Fibroblast of skin of left quadriceps (primary cell): ENCODE data around the gene CELF4.

Experiments
- DNase-seq, 2 experiments: peaks; one replicate each; pipeline ENCODE4 v3.0.0-alpha.2; 2013; ENCODE audit warnings: low read depth in 2 of 2

CELF4 gene

DNA sequence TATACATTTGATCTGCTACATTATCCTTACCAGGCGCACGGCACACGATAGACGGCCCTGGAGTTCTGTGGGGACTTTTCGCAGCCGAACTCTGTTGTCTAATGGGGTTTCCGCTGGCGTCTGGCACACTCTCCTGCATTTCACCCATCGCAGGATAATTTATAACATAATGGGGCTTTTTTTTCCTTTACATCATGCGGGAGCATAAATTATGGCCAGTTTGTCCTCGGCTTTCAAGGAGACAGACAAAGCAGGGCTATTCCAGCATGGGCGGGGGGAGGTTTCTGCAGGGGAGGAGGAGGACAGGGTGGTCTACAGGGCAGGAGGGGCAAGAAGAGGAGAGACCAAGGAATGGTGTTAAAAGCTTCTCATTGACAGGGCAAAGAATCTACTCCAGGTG is 279.8 kb downstream of the CELF4 start:
- DNase-seq, result no peak

DNA sequence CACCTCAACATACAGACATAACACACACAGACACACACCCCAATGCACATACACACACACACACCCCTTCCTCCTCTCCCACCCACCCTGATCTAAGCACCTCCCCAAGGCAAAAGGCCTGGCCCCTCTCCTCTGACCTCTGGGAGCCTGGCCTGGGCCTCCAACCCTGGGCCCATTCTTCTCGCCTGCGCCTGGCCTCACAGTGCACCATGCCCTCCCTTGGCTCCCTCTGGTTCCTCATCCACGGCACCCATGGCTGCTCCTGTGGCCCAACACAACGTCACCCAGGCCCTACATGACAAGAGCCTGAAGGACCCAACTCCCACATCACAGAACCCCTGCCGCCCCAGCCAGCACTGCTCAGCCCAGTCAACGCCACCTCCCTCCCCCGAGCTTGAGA is 281.3 kb downstream of the CELF4 start:
- DNase-seq, result no peak

DNA sequence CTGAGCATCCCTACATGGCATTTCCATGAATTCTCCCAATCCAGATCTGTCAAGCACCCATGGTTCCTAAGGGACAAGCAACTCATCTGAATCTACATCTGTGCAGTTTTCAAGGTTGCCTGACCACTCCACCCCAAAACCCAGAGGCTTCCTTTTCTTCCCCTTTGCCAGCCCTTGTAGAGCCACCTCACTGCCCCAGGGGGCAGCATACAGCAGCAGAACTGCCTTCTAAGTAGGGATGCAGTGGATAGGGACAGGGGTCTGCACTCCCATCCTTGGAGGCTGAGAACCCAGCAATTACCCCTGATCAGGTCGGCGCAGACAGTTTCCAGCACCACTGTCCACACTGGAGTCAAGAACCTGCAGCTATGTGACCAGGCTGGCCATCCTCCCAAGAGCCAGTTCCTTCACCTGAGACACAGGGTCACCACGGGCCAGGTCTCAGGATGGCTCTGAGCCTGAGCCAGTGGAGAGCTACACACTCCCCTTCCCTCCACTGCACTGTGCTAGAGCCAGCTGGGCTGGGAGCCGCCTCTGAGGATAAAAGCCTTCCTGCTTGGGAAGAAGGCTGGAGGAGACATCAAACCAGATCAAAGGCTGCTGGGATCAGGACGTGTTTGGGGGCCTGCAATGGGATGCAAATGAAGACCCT is 283.1 kb downstream of the CELF4 start:
- no peak for DNase-seq

DNA sequence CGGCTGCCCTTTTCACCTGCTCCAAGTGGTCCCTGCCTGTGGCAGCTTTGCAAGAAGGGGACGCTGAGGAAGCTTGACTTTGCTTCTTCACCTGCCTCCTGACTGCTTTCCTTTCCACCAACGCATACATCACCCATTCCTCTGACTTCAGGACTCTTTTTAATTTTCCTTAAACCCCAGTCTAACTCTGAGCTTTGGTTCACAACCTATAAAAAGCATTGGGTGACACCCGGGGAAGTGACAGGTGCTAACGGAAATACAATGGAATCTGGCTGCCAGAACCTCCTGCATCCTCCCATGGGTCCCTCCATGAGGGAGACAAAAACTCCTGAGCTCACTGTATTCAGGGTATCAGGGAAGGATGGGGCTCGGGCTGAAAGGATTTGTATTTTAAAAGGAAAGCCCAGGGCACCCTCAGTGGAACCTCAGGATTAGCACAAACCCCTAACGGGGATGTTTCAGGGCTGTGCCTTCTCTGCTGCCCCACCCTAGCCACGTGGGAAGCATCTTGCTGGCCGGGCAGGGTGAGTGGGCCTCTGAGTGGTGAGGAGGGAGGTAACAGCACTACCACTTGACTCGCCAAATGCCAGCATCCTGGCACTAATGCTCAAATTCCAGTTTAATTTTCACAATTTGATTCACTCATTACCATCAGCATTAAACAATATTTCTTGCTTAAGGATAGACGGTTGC is 284.8 kb downstream of the CELF4 start:
- no peak for DNase-seq

DNA sequence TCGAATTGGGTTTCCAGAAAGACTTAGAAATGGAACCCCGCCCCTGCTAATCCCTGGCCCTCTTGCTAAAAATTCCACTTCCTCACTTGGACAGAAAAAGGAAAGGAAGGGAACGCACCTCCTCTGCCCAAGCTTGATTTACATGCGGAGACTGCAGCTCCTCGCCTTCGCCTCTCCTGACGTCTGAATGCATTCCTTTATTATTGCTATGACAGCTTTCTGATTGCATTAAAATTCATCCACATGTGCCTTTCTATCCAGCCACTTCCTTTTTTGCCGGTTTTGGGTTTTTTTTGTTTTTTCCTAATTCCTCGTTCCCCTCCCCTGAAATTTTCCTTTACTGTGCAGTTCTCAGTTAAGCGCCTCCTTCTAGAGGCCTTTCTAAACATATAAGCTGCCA is 287.8 kb downstream of the CELF4 start:
- DNase-seq, result no peak

DNA sequence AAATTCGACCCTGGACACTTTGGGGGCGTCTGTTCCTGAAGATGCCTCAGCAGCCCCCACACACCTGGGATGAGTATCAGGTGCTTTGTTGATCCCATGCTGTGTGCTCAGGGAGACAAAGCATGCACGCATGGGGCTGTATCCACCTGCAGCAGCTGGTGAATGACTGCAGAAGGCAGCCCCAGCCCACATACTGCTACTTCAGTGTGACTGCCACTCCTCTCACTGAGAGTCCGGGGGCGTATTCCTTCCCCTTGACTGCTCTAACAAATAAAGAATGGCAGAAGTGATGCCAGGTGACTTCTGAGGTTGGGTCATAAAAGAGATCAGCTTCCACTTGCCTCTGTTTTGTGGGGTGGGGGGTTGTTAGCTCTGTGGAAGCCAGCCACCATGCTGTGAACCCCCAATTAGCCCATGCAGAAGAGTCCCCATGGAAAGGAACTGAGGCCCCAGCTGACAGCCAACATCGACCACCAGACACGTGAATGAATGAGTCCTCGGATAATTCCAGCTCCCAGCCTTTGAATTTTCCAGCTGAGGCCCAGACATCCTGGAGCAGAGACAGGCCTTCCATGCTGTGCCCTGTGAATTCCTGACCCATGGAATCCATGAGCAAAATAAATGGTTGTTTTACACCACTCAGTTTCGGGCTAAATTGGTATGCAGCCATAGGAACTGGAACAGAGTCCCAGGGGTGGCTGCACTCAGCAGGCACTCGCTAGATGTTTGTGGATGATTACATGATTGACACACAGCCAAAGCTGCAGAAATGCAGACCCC is 289.3 kb downstream of the CELF4 start:
- DNase-seq, result no peak

DNA sequence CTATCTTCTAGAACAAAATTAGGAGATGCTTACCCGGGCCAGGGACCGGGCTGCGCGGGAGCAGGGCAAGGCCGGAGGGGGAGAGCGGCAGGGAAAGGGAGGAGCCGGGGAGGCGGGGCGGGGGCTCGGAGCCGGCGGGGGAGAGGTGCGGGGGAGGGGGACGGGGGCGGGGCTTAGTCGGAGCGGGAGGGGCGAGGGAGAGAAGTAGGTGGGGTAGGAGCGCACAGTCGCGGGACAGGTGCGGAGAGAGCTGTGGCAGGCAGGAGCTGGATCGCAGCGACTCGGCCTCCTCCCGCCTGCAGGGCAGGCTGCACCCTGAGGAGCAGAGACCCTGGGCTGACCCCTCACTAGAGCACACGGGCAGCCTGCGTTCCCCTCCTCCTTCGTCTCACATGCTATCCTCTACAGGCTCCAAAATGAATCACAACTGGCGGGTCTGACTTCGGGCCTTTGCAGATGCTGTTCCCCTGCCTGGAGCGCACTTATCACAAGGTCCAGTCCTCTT is 290.3 kb downstream of the CELF4 start:
- DNase-seq, result no peak

DNA sequence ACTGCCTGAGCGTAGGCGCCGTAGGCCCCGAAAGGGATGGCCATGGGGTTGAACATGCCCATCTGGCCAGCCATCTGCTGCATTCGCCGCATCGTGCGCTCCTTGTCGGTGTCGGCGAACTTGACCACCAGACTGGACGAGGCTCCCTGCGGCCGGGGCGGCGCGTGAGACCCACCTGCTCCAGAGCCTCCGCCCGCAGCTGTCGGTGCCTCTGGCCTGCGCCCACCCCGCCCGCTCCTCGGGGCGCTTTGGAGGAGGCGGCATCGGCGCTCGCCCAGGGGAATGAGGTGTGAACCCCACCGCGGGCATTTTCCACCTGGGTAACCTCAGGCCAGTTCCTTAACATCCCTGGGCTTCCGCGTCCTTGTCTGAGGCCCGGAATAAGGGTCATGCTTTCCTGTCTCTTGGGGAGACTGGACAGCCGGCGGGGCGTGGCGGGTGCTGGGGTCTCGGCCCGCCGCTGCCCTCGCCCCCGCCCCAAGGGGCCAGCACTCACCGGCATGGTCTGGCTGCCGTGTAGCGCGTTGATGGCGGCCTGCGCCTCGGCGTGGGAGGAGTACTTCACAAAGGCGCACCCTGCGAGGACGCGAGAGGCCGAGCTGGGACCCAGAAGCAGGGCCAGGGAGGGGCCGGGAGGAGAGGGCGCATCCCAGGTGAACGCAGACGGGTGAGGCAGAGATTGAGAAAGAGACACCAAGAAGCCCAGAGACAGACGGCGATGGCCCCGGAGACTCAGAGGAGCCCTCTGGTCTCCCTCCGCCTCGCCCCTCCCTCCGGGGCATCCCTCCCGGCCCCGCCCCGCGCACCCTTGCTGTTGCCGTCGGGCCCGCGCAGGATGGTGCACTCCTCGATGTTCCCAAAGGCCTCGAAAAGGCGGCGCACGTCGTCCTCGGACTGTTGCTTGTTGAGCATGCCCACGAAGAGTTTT is 291.0 kb downstream of the CELF4 start:
- DNase-seq, result no peak

DNA sequence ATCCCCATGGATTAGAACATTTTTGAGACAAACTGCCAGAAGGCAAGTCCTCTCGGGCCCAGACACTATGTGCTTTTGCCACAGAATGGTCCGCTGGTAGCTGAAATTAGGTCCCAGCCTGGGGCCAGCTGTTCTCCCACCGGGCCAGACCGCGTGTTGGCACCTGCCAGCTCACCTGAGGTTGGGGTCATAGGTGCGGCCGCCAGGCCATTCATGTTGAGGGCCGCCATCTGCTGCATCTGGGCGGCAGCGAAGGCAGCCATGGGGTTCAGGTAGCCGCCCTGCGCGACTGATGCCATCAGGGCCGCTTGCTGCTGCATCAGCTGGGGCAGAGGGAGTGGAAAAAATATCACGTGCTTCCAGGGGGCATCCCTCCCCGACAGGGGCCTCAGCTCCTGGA is 292.8 kb downstream of the CELF4 start:
- no peak for DNase-seq

DNA sequence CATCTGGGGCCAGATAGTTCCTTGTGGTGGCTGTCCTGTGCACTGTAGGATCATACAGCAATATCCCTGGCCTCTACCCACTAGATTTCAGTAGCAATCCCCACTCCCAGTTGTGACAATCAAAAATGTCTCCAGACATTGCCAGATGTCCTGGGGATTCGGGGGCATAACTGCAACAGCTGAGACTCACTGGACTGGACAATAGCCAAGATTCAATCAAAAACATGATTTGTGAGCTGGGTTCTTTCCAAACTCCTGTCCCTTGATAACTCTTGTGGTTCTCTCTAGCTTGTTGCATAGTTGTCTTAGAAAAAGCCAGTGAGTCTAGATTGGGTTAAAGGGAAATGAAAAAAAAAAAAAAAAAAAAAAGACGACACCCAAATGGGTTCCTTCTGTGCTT is 293.4 kb downstream of the CELF4 start:
- no peak for DNase-seq

DNA sequence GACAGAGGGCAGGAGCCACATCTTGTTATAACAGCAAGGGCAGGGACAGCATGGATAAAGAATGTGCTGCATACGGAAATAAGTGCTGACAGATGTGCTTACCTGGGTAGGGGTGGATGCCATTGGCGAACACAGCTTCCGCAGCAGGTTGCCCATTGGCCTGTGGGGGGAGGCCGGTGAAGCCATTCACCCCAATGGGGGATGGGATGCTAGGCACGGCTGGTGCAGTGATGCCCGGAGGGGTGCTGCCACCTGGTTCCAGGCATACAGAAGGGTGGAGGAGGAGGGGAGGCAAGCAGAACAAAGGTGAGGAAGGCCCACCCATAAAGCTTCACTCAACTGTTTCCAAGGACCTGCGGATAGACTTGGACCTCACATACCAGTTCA is 294.9 kb downstream of the CELF4 start:
- DNase-seq, result no peak

DNA sequence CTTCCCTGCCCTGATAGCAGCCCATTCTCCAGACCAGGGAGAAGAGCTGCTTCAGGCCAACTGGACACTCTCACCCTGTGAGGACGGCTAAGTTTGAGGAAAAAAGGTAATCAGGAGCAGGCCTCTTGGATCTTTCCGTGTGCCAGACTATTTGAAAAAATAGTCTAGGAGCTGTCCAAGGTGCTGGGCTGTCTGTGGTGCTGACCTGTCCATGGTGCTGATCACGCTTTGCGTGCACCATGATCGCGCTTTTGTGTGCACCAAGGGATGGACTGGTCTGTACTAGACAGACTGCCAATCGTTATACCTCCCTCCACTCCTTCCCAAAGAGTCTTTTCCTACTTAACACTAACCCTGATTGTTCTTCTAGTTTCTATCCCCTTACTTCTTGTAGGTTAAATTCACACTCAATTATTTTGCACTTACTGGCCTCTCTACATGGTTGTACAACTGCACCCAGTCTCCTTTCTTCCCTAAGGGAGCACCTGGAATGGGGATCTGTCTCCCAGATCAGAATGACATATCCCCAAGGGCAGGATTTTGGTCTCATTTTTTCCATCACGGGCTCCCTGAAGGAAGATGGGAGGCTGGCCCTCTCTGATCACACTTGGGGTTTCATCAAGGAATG is 295.4 kb downstream of the CELF4 start:
- peak; percentile 10 to 24 for DNase-seq

DNA sequence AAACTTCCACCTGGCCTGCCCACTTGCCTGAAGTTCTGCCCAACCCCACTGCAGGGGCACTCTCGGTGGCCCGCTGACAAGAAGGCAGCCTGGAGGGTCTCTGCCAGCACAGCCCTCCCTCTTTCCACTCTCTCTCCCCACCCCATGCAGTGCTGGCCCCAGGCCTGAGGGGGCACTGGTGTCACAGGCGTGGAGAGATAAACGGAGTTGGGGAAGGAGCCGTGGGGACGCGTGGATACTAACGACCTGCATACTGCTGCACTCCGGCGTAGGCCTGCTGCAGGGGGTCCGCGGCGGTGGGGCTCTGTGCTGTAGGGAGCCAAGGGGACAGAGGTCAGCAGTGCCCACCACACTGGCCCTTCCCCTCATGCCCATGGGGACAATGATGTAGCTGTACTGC is 299.3 kb downstream of the CELF4 start:
- DNase-seq, result no peak

DNA sequence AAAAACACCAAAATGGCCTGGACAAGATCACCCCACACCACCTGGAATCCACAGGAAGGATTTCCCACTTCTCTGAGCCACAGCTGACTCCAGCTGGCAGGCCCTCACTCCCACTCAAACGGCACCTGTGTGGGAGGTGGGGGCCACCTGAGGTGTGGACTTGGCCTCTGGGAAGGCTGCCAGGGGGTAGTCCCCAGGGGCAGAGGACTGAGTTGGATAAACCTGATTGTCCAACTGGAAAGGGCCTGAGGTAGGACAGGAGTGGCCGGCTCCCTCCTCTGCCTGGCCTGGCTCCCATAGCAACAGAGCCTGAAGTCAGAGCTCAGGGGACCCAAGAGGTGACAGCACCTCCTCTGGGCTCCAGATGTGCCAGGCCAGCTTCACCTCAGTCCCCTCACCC is 300.2 kb downstream of the CELF4 start:
- no peak for DNase-seq

DNA sequence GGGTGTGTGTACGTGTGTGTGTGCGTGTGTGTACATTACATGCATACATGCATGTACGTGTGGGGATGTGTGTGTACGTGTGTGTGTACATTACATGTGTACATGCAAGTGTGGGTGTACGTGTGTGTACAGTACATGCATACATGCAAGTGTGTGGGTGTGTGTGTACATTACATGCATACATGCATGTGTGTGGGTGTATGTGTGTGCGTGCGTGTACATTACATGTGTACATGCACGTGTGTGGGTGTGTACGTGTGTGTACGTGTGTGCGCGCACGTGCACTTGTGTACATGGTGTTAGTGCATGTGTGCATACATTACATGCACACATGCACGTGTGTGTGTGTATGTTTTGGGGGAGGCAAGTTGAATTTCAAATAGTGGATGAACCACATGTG is 300.6 kb downstream of the CELF4 start:
- DNase-seq, result no peak

DNA sequence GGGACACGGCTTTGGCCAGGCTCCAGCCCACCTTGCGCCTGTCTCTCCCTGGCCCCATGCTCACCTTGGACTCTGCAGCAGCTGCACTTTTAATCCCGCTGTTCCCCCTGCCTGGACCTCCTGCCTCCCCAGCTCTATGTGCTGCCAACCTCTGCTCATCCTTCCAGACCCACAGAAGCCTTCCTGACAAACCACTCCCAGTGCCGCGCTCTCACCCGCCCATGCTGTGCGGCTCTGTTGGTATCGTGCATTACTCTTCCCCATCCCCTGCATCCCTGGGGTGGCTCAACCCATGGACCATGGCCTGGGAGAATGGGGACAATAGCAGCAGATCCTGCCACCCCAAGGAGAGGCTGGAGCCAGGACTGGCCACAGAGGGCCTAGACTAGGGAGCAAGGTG is 303.6 kb downstream of the CELF4 start:
- DNase-seq, result no peak

DNA sequence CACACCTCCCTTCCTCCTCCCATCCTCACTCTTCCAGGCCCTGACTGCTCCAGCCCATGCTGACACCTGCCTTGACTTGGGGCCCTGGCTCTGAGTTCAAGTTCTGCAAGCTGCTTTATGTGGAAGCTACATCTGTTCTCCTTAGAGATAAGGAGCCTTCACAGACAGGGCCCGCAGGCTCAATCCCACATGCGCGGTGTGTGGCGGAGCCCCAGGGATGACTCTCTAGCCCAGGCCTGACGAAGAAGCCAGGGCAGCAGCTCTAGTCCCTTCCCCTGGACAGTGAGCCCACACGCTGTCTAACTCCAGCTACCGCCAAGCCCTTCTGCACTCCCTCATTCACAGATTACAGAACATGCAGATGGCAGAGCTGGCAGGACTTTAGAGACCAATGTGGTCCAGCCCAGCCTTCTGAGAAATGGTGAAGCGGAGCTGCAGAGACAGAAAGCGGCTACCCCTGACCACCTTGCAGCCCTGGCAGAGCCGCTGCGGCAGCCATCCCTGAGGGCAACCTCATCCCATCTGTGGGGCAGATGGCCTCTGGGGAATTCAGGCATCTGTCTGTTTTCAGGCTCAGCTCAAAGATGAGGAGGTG is 304.3 kb downstream of the CELF4 start:
- no peak for DNase-seq

DNA sequence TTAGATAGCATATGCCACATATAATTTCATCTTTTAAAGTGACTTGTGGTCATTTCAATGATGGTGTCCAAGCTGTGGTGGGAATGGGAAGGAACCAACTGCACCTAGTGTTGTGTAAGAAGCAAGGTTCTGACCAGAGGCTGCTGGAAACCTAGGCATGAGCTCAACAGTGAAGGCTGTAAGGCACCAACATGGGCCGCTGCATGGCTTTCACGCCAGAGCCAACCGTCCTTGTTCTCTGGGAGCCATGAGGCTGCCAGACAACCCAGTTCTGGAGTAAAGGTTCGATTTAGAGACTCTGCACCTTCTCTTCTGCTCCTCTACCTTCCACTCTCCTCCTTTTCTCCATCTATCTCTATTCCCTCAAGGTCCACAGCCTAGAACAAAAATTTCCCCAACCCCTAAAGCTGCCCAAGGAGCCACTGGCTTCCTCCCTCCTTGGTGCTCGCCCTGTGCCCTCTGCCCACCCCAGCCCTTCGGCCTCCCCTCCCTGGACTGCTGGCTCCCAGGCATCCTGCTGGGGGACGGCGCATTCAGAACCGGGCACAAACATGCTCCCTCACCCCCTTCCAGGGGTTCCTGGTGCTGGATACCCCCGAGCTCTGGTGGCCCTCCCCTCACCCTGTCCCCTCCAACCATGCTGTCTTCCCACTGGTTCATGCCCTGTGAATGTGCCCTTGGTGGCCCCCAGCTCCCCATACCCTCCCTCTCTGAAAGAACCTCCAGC is 305.1 kb downstream of the CELF4 start:
- no peak for DNase-seq

DNA sequence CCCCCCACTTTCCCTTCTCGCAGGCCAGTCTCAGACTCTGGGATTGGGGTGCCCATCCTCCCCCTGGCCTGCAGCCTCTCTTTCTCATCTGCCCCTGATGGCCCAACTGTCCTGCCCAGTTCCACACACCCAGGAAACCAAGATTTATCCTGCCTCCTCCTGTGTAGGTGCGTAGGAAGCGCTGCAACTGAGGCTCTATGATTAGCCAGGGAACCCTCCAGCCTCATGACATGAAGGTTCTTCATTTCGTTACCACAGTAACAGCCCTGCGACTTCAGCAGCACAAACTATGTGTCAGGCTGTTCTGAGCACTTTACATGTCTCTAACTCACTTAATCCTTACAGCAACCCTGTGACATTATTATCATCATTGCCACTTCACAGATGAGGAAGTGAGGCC is 305.9 kb downstream of the CELF4 start:
- DNase-seq, result no peak

DNA sequence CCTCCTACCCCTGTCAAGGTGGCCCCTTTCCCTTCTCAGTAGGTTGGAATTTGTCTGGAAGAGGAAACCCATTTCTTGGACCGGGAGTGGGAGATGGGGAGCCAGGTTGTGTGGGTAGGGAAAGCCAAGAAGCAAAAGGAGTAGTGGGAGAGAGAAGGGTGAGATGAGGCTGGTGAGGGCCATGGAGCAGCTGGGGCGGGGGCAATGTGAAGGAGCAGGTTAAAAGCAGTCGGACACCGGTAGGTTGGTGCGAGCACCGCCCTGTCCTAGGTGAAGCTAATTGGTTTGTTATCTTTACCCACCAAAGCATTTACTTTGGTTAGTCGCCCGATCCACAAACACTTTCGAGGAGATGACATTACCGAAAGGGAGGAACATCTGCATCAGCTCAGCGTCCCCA is 306.8 kb downstream of the CELF4 start:
- DNase-seq, result no peak
